Hepatic stellate cell (primary cell): ENCODE results near the gene ATCAY.
"Not testable (repeated sequence)": the region's sequence is repeated elsewhere in the genome, so short reads cannot be mapped to it uniquely, and the experiment has no call there.

Source experiments
- DNase-seq: peaks from one replicate; pipeline ENCODE4 v3.0.0; 2011; ENCODE audit warnings: low spot score

Gene ATCAY

GRCh38 chr19:3855320-3855719, 25.2 kb upstream of the ATCAY start:
- DNase-seq: no peak

DNA sequence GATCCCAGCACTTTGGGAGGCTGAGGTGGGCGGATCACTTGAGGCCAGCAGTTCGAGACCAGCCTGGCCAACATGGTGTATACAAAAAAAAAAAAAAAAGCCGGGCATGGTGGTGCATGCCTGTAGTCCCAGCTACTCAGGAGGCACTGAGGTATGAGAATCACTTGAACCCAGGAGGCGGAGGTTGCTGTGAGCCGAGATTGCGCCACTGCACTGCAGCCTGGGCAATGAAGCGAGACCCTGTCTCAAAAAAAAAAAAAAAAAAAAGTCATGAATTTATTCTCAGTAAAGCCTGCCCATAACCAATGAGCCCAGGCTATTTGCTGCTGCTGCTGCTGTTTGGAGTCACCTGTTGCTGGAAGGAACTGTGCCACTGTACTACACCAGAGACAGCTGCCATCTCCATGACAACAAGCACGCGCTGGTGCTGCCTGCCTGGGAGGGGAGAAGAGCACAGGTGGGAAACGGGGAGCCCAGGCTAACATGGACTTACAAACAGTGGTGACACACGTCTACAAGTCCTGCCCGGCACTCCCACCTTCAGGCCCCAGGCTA, 23.0 kb upstream of the ATCAY start:
- no peak for DNase-seq

- DNase-seq: no peak
Observed at GRCh38 chr19:3860499-3860898, 20.0 kb upstream of the ATCAY start.

DNA sequence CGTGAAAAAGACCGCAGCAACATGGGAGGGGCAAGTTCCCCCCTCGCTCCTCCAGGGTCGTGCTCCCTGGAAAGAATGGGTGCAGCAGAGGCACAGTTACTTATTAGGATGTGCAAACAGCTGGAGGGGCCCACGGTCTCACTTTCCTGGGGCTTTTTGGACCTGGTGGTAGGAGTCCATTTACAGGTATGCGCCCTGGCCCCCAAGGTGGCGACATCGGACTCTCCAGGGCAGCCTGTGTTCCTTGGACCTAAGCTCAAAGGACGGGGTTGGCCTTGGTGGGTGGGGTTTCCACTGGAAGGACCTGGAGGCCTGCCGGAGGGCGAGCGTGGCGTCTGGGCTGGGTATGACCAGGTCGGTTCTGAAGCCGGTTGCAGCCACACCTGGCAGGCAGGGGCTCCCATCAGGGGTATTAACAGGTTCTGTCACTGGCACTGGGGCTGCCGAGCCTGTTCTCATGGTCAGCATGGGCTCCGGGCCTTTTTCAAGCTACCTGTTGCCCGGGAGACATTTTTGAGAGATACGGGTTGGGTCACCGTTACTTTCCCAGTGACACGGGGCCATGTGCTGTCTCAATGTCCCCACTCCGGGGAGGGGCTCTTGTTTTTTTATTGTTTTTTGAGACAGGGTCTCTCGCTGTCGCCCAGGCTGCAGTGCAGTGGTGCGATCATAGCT, 17.5 kb upstream of the ATCAY start:
- DNase-seq: no peak

- DNase-seq: no peak
Observed at GRCh38 chr19:3863648-3864047, 16.8 kb upstream of the ATCAY start.

DNA sequence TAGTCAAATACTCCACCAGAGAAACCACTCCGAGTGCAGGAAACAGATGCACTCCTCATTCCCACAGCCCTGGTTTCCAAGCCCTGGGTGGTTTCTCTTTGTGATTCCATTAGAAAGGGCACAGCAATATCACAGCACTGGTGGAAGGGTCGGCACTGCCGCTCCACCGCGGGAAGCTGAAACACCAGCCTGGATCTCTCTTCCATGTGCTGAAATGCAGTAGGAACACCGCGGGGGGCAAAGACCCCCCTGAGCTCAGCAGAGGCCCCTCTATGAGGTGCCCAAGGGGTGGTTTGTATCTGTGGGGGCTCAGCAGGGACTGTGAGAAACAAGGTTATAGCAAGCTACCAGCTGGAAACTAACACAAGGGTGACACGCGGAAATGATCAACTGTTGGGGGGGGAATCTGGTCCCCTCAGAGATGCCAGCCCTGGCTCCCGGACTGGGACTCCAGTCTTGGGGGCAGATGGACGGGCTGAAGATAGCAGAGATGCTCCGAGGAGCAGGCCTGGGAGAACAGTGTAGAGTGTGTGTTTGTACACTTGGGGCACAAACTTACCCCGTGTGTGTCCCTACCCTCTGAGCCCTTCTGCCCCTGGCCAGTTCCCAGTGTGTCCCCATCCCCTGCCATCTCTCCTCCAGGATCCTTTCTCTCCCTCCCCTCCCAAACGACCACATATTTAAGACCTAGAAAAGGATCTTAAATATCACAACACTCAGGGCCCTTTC, 13.4 kb upstream of the ATCAY start:
- DNase-seq: no peak

- no peak for DNase-seq
Observed at GRCh38 chr19:3867971-3868769, 12.3 kb upstream of the ATCAY start.

GRCh38 chr19:3868770-3869456, 11.6 kb upstream of the ATCAY start, which contains the start of gene ZFR2:
Gene ZFR2 (minus strand): TSS chr19:3869038. CDS start chr19:3869017, 21 bp downstream.
- no peak for DNase-seq

- DNase-seq: no peak
Observed at GRCh38 chr19:3873151-3873550, 7.3 kb upstream of the ATCAY start.

DNA sequence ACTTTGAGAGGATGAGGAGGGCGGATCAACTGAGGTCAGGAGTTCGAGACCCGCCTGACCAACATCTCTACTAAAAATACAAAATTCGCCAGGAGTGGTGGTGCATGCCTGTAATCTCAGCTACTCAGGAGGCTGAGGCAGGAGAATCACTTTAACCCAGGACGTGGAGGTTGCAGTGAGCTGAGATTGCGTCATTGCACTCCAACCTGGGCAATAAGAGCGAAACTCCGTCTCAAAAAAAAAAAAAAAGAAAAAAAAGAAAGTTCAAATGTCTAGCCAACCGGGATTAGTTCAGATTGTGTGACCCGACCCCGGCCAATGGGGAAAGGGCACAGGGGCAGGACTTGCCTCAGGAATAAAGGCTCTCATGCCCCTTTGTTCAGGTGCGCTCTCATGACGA, 5.8 kb upstream of the ATCAY start:
- DNase-seq: not testable (repeated sequence)

- no peak for DNase-seq
Observed at GRCh38 chr19:3879656-3880055, 829 bp upstream of the ATCAY start.

GRCh38 chr19:3881272-3882040, 971 bp downstream of the ATCAY start:
- no peak for DNase-seq

DNA sequence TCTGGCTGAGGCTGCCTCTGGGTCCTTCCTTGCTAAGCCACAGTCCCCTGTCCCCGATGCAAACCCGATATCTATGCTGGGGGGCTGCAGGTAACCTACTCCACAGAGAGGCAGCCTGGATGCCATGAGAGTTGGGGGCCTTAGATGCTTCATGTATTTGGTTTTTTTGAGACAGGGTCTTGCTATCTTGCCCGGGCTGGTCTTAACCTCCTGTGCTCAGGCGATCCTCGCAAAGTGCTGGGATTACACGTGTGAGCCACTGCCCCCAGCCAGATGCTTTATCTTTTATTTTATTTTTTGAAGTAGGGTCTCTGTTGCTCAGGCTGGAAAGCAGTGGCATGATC, 1.5 kb downstream of the ATCAY start:
- DNase-seq: no peak

- no peak for DNase-seq
Observed at GRCh38 chr19:3890591-3890990, 10.1 kb downstream of the ATCAY start.

DNA sequence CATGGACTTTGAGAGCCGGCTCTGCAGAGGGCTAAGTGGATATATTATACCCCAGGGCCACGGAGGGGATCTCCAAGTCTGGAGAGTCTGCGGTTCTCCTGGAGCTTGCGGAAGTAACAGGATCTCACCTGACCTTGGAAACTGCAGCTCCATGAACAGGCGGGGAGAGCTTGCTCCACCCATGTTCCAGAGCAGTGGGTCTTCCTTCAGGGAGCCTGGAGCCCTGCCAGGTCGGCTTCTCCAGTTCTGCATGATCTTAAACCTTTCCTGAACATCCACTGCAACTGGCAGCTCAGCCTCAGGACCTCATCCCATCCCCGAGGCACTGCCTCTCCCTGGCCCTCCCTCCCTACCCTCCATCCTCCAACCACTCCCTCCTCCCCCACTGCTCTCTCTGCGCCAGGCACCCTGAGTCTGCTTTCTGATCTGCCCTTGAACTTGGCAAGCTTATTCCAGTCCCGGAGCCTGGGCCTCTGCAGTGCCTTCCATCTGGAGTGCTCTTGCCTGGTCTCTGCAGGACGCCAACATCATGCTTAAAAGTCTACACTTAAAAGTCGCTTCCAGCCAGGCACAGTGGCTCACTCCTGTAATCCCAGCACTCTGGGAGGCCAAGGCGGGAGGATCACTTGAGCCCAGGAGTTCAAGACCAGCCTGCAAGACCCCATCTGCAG, 13.2 kb downstream of the ATCAY start:
- no peak for DNase-seq

DNA sequence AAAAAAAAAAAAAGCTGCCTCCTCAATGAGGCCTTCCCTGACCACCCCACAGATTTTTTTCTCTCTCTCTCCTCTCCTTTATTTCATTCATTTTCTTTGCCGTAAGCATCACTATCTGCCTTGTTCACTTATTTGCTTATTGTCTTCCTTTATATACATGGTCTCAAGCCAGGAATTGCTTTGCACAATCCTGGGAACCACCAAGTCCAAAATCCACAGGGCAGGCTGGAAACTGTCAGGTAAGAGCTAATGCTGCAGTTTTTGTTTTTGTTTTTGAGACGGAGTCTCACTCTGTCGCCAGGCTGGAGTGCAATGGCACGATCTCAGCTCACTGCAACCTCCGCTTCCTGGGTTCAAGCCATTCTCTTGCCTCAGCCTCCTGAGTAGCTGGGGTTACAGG, 14.5 kb downstream of the ATCAY start:
- DNase-seq: not testable (repeated sequence)

DNA sequence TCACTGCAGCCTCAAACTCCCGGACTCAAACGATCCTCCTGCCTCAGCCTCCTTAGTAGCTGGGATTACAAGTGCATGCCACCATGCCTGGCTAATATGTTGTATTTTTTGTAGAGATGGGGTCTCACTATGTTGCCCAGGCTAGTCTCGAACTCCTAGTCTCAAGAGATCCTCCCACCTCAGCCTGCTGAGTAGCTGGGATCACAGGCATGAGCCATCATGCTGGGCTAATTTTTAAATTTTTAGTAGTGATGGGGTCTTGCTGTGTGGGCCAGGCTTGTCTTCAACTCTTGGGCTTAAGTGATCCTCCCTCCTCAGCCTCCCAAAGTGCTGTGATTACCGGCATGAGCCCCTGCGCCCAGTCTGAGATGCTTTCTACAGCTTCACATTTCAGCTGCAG, 15.3 kb downstream of the ATCAY start:
- DNase-seq: no peak

GRCh38 chr19:3897936-3898335, 17.5 kb downstream of the ATCAY start:
- DNase-seq: no peak

GRCh38 chr19:3898426-3898825, 17.9 kb downstream of the ATCAY start:
- DNase-seq: no peak

DNA sequence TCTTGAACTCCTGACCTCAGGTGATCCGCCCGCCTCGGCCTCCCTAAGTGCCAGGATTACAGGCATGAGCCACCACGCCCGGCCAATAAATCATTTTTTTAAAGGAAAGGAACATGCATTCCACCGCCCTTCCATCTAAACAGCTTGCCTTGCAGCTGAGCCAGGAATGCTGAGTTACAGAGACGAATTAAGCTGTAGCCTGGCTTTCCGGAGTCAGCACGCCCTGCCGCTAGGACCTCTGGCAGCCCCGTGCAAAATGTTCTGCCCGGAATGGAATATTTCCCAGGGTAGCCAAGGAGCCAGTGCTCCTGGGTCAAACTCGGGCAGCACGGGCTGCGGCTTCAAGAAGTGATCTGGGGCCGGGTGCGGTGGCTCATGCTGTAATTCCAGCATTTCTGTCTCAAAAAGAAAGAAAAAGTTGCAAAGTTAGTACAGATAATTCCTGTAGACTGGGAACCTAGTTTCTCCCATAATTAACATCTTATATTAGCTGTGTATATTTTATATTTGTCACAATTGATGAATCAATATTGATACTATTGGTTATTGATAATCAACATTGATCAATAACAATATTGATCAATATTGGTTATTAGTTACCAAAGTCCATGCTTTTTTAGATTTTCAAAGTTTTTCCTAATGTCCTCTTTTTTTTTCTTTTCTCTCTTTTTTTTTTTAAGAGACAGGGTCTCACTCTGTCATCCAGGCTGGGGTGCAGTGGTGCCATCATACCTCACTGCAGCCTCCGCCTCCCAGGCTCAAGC, 19.2 kb downstream of the ATCAY start:
- DNase-seq: no peak
